ENCODE data around the gene SORCS2.

The SORCS2 gene

DNA sequence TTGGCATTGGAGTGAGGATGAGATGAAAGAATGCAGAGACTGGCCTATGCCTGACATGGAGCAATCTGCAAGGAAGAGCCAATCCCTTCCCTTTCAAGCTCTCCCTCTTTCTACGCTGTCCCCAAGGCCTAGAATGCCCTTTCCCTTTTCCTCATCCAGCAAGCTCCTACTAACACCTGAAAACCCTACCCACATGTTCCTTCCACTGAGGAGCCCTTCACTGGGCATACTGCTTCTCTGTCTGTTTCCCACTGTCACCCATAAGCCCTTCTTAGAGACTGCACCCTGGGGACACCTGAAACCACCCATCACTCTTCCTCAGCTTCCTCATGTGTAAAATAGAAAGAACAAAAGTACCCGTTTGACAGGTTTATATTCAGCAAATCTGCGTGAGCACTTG lies 492.0 kb downstream of the SORCS2 start:
- no peak for TF ChIP-seq CTCF (conservative IDR thresholded peaks at IDR 0.05; ENCODE audit: low read depth, low read length)
- no peak overlapping the region for H3K4me3 ChIP-seq (ENCODE audit: low read depth, low read length)
- DNase-seq (ENCODE audit: low read depth): no peak

DNA sequence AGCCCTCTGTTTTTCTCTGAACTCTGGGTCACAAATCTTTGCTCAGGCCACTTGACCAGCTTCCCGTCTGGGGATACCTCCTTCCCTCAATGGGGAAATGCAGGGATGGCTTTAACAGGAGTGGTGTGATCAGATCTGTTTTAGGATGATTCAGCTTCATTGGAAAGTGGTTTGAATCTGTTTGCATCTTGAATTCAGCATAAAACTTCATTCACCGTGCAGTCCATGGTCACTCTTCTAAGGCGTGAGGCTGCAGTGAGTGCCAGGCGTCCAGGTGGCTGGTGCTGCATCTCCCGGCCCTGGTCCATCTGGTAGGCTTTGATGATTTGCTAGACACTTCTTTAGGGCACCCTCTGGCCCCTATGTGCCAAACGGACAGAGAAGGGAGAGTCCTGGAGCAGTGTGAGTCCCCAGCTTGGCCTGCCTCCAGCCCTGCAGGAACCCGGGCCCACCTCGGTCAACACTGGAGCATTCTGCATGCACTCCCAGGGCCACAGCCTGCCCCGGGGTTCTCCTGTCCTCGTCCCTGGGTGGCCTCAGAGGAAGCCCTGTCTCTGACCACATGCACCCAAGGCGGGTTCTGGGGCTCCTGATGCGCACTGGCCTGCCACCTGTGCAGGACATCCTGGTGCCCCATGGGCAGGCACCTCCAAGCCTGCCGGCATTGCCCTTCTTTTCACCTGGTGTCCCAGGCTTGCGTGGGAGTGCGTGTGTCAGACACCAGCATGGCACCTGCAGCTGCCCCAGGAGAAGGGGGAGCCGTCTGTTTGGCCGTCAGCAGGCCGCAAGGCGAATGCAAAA lies 493.9 kb downstream of the SORCS2 start:
- H3K4me3 ChIP-seq (ENCODE audit: low read depth, low read length): no peak overlapping the region
- no peak for DNase-seq (ENCODE audit: low read depth)
- TF ChIP-seq CTCF (conservative IDR thresholded peaks at IDR 0.05; ENCODE audit: low read depth, low read length): no peak

DNA sequence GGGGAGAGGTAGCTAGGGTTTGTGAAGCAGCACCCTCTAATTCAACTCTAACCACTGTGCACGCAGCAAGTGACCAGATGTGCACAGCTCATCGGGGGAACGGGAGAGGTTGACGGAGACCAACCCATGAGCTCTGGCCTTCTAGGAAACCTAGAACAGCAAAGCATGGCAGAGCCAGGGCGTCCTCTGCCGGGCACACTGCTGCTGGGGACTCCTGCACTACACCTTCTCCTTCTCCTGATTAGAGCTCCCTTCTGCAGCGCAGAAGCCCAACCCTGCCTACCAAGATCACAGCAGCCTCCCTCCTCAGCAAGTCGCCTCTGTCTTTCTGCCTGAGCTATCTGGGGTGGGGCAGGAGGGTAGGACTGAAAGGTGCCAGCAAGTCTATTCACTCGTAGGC lies 494.7 kb downstream of the SORCS2 start:
- no peak for DNase-seq (ENCODE audit: low read depth)
- no peak overlapping the region for H3K4me3 ChIP-seq (ENCODE audit: low read depth, low read length)

DNA sequence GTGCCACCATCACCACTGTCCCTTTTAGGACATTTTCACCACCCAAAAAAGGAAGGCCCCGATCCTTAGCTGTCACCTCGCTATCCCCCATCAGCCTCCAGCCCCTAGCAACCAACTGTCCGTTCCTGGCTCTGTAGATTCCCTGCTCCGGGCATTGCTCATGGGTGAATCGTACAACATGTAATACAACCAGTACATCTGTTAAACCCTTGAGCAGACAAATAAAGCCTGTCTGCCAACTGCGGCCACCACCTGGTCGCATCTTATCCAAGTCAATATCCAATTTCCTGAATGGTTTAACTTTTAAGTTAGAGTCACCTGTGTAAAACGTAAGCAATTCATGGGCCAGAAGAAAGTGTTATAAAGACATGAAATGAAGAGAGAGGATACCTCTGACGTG lies 495.5 kb downstream of the SORCS2 start:
- H3K4me3 ChIP-seq (ENCODE audit: low read depth, low read length): no peak overlapping the region
- DNase-seq (ENCODE audit: low read depth): no peak
- TF ChIP-seq CTCF (conservative IDR thresholded peaks at IDR 0.05; ENCODE audit: low read depth, low read length): no peak

More for the DNA sequence above, 494.7 kb downstream of the SORCS2 start:
- no peak for TF ChIP-seq CTCF (conservative IDR thresholded peaks at IDR 0.05; ENCODE audit: low read depth, low read length)

- no peak for TF ChIP-seq CTCF (conservative IDR thresholded peaks at IDR 0.05; ENCODE audit: low read depth, low read length)
- H3K4me3 ChIP-seq (ENCODE audit: low read depth, low read length): no peak overlapping the region
- DNase-seq (ENCODE audit: low read depth): no peak
These were observed 497.7 kb downstream of the SORCS2 start for GRCh38 chr4:7689773-7690693.

DNA sequence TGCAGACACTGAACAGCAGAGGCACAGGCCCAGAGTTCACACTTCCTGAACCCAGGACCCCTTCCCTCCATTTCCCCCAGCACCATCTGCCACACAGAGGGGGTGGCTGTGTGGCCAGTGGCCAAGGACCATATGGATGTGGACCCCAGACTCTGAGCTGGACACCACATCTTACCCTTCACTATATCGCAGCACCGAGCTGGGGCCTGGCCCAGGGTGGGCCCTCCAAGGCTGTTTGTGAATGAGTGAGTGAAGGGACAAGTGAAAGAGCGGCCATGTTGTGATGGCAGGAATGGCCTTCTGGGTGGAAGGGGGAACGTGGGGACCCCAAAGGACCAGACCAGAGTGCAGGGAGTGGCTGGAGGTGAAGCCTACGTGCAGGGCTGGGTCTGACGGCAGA lies 498.7 kb downstream of the SORCS2 start:
- TF ChIP-seq CTCF (conservative IDR thresholded peaks at IDR 0.05; ENCODE audit: low read depth, low read length): no peak
- no peak overlapping the region for H3K4me3 ChIP-seq (ENCODE audit: low read depth, low read length)
- no peak for DNase-seq (ENCODE audit: low read depth)

Measured in choroid plexus epithelial cell (primary cell).